HepG2 (cell line): Measurements from ENCODE around the gene TAOK3. TPM values are rescaled to one million over a fixed set of nuclear protein-coding genes. Genes with fewer than 3 reads are reported as not detected.
A peak's percentile ranks its signal among the peaks of the same experiment; 100 is the strongest.

Source experiments
- AGO2 ChIP-seq: fragments of 200-400 bp; formaldehyde crosslinking; optimal IDR thresholded peaks from 2 replicates; pipeline ENCODE3; 2017; ENCODE audit warnings: mild to moderate bottlenecking, low read depth, low read length, moderate library complexity
- BRF2 ChIP-seq: sonication (generic); formaldehyde crosslinking; IDR thresholded peaks from 2 replicates; pipeline ENCODE4 v1.8.1; 2022; ENCODE audit warnings: mild to moderate bottlenecking, missing genetic modification reagents
- CBX2 ChIP-seq, 2 experiments: fragments of 200-600 bp in 1 of 2; sonication (generic); formaldehyde crosslinking in 1 of 2; IDR thresholded peaks; 2 replicates each; pipeline versions ENCODE4 v1.7.0 to v1.8.1; 2018 to 2022; ENCODE audit warnings: low read depth in 2 of 2, low read length in 1 of 2, mild to moderate bottlenecking in 1 of 2, missing genetic modification reagents in 1 of 2
- CEBPB ChIP-seq: IDR thresholded peaks from 2 replicates; pipeline ENCODE4 v1.6.1; 2011; ENCODE audit warnings: low read depth, low read length, improper control_type of control experiment, borderline replicate concordance
- CENPT ChIP-seq: sonication (generic); formaldehyde crosslinking; IDR thresholded peaks from 2 replicates; pipeline ENCODE4 v1.8.0; 2022; ENCODE audit warnings: low read depth, mild to moderate bottlenecking, moderate library complexity, missing genetic modification reagents
- CREB1 ChIP-seq, 2 experiments: fragments of 450-650 bp in 1 of 2; IDR thresholded peaks; 2 replicates each; pipeline ENCODE4 v1.6.1; 2016 to 2017; ENCODE audit warnings: control low read depth in 1 of 2, mild to moderate bottlenecking in 1 of 2, missing compliant biosample characterization in 1 of 2, missing genetic modification characterization in 1 of 2
- GABPA ChIP-seq, 2 experiments: IDR thresholded peaks; 2 replicates each; pipeline ENCODE4 v1.6.1; 2011 to 2016; ENCODE audit warnings: low read depth in 2 of 2, low read length in 1 of 2, missing biosample characterization in 1 of 2, missing genetic modification characterization in 1 of 2
- HDAC1 ChIP-seq: sonication (generic); formaldehyde crosslinking; IDR thresholded peaks from 2 replicates; pipeline ENCODE4 v1.5.1; 2020; ENCODE audit warnings: mild to moderate bottlenecking, missing genetic modification reagents
- HMG20A ChIP-seq: IDR thresholded peaks from 2 replicates; pipeline ENCODE4 v1.6.1; 2016; ENCODE audit warnings: borderline replicate concordance
- HOXA9 ChIP-seq: sonication (generic); formaldehyde crosslinking; IDR thresholded peaks from 2 replicates; pipeline ENCODE4 v1.8.1; 2022; ENCODE audit warnings: missing genetic modification reagents, mild to moderate bottlenecking, moderate library complexity, borderline replicate concordance
- ISX ChIP-seq: sonication (generic); formaldehyde crosslinking; conservative IDR thresholded peaks from 2 replicates; pipeline ENCODE4 v1.5.0; 2020; ENCODE audit warnings: missing genetic modification reagents
- KDM3A ChIP-seq: IDR thresholded peaks from 2 replicates; pipeline ENCODE4 v1.6.1; 2018; ENCODE audit warnings: low read depth, missing compliant biosample characterization
- KLF6 ChIP-seq: IDR thresholded peaks from 2 replicates; pipeline ENCODE4 v1.8.0; 2016; ENCODE audit warnings: missing biosample characterization, missing genetic modification reagents
- MBNL3 ChIP-seq: fragments of 250-450 bp; sonication (Bioruptor Pico); conservative IDR thresholded peaks from 2 replicates; pipeline ENCODE4 v1.8.0; 2022; ENCODE audit warnings: mild to moderate bottlenecking, inconsistent platforms
- MEIS1 ChIP-seq: sonication (generic); formaldehyde crosslinking; IDR thresholded peaks from 2 replicates; pipeline ENCODE4 v1.9.0; 2021; ENCODE audit warnings: mild to moderate bottlenecking, missing genetic modification reagents, moderate library complexity, borderline replicate concordance
- NFIC ChIP-seq: IDR thresholded peaks from 2 replicates; pipeline ENCODE4 v1.6.1; 2012; ENCODE audit warnings: mild to moderate bottlenecking, low read length, inconsistent platforms
- PHF8 ChIP-seq: sonication (generic); formaldehyde crosslinking; IDR thresholded peaks from 2 replicates; pipeline ENCODE4 v1.5.0; 2020; ENCODE audit warnings: missing genetic modification reagents
- SSRP1 ChIP-seq: IDR thresholded peaks from 2 replicates; pipeline ENCODE4 v1.6.1; 2016; ENCODE audit warnings: control low read depth
- TBP ChIP-seq: sonication (generic); formaldehyde crosslinking; IDR thresholded peaks from 2 replicates; pipeline ENCODE4 v1.5.0; 2020; ENCODE audit warnings: missing genetic modification reagents
- TEF ChIP-seq: sonication (generic); formaldehyde crosslinking; IDR thresholded peaks from 2 replicates; pipeline ENCODE4 v1.5.0; 2020; ENCODE audit warnings: missing genetic modification reagents
- XRCC5 ChIP-seq: fragments of 200-400 bp; formaldehyde crosslinking; optimal IDR thresholded peaks from 2 replicates; pipeline ENCODE3; 2017; ENCODE audit warnings: mild to moderate bottlenecking, low read length
- ZBTB25 ChIP-seq: IDR thresholded peaks from 2 replicates; pipeline ENCODE4 v1.6.1; 2018; ENCODE audit warnings: missing genetic modification reagents
- ZNF280B ChIP-seq: sonication (generic); formaldehyde crosslinking; IDR thresholded peaks from 2 replicates; pipeline ENCODE4 v1.5.0; 2020; ENCODE audit warnings: missing genetic modification reagents, mild to moderate bottlenecking, borderline replicate concordance
- ZNF619 ChIP-seq: sonication (generic); formaldehyde crosslinking; IDR thresholded peaks from 2 replicates; pipeline ENCODE4 v1.4.0; 2020; ENCODE audit warnings: mild to moderate bottlenecking, missing genetic modification reagents
- ZNF792 ChIP-seq: IDR thresholded peaks from 2 replicates; pipeline ENCODE4 v1.6.1; 2016
- polyA plus RNA-seq, 8 experiments: library from polyadenylated mRNA; depleted of rRNA in 3 of 8; stranded (reverse) in 7 of 8; unstranded in 1 of 8; fragments of >200 nt; fragmentation: Illumina TruSeq in 4 of 8; extraction: Trizol in 4 of 8; gene quantifications; 2 replicates each; pipeline versions ENCODE4 v1.2.1 to v1.2.3, GENCODE V29; 2011 to 2016; ENCODE audit warnings: low read depth in 4 of 8, missing spikeins in 1 of 8, mixed read lengths in 1 of 8; ENCODE audit not compliant: insufficient read depth in 1 of 8
- total RNA-seq, 5 experiments: library from RNA; depleted of rRNA; stranded (reverse); fragments of >200 nt; fragmentation: Illumina TruSeq; extraction: Trizol; gene quantifications; 2 replicates each; pipeline ENCODE4 v1.2.3, GENCODE V29; 2016; ENCODE audit warnings: low read depth in 1 of 5

TAOK3 gene
- total and polyA plus RNA-seq, 2 of the 13 experiments (the other 11 are each of a cell fraction or from before 2014, with no cell fraction given): 10.4 to 12.3 TPM

- no peak for TF ChIP-seq CBX2 (IDR thresholded peaks at IDR 0.05; ENCODE audit: low read depth, low read length)
- TF ChIP-seq CBX2 (CRISPR knock-in tag; IDR thresholded peaks at IDR 0.05; ENCODE audit: low read depth): no peak
- 0 out of 2 replicates have a peak, but pooled peaks have one; percentile 23 for TF ChIP-seq KLF6
- TF ChIP-seq MBNL3 (CRISPR knock-in tag): no peak
- TF ChIP-seq TEF (CRISPR knock-in tag): peak; percentile 28; the same call in 1 of the 2 replicates
- peak; percentile 18; the same call in 1 of the 2 replicates for TF ChIP-seq HMG20A (CRISPR knock-in tag)
- peak; percentile 90 for TF ChIP-seq AGO2
- no peak for TF ChIP-seq ZNF280B
- TF ChIP-seq ZNF619 (CRISPR knock-in tag): no peak
- TF ChIP-seq TBP (CRISPR knock-in tag): no peak
- 0 out of 2 replicates have a peak, but pooled peaks have one; percentile 23 for TF ChIP-seq ZNF792 (CRISPR knock-in tag)
- TF ChIP-seq XRCC5: peak; percentile 17
- peak; percentile 28; the same call in 1 of the 2 replicates for TF ChIP-seq GABPA (IDR thresholded peaks at IDR 0.05; ENCODE audit: low read depth, low read length)
- TF ChIP-seq GABPA (CRISPR knock-in tag; IDR thresholded peaks at IDR 0.05; ENCODE audit: low read depth): 0 out of 2 replicates have a peak, but pooled peaks have one; percentile 41
- TF ChIP-seq HOXA9 (CRISPR knock-in tag): no peak
- TF ChIP-seq ZBTB25: no peak; the same call in 1 of the 2 replicates
- no peak for TF ChIP-seq SSRP1 (CRISPR knock-in tag)
- 0 out of 2 replicates have a peak, but pooled peaks have one; percentile 44 for TF ChIP-seq MEIS1
- TF ChIP-seq HDAC1: peak; percentile 79
- no peak for TF ChIP-seq ISX
- no peak for TF ChIP-seq KDM3A
- no peak for TF ChIP-seq CREB1 (IDR thresholded peaks at IDR 0.05)
- TF ChIP-seq CREB1 (CRISPR knock-in tag; IDR thresholded peaks at IDR 0.05): no peak
- no peak for TF ChIP-seq CENPT (CRISPR knock-in tag)
- TF ChIP-seq CEBPB: no peak
- TF ChIP-seq BRF2 (CRISPR knock-in tag): no peak
- TF ChIP-seq PHF8 (CRISPR knock-in tag): peak; percentile 87
- TF ChIP-seq NFIC: no peak
Observed at GRCh38 chr12:118103601-118104382, 268.9 kb downstream of the TAOK3 start, which contains the start of gene VSIG10 (continued).
